Activated naive CD8-positive, alpha-beta T cell treated with anti-CD3 and anti-CD28 coated beads for 36 hours (primary cell): ENCODE results near the gene CEP131. TPM values are rescaled to one million over a fixed set of nuclear protein-coding genes. Genes with fewer than 3 reads are reported as not detected.

Experiments used
- DNase-seq: peaks from one replicate; pipeline ENCODE4 v3.0.0; 2021
- H3K27ac Mint-ChIP-seq: one replicate; pipeline ENCODE4 v1.8.0; 2022; ENCODE audit warnings: mild to moderate bottlenecking, moderate library complexity, mixed read lengths
- H3K27me3 Mint-ChIP-seq: one replicate; pipeline ENCODE4 v1.8.0; 2022; ENCODE audit warnings: mild to moderate bottlenecking, mixed read lengths
- H3K36me3 Mint-ChIP-seq: one replicate; pipeline ENCODE4 v1.8.0; 2021; ENCODE audit warnings: mild to moderate bottlenecking, mixed read lengths
- H3K4me1 Mint-ChIP-seq: one replicate; pipeline ENCODE4 v1.8.0; 2021; ENCODE audit warnings: mixed read lengths
- H3K4me3 Mint-ChIP-seq: one replicate; pipeline ENCODE4 v1.8.0; 2022; ENCODE audit warnings: mild to moderate bottlenecking, moderate library complexity, mixed read lengths
- H3K9me3 Mint-ChIP-seq: one replicate; pipeline ENCODE4 v1.8.0; 2022; ENCODE audit warnings: mixed read lengths
- total RNA-seq, 2 experiments: library from RNA; stranded (reverse); gene quantifications; one replicate each; pipeline ENCODE4 v1.2.3, GENCODE V29; 2021

The CEP131 gene
- total RNA-seq, 2 experiments from 2014 or later: 8.6 to 10.2 TPM

DNA sequence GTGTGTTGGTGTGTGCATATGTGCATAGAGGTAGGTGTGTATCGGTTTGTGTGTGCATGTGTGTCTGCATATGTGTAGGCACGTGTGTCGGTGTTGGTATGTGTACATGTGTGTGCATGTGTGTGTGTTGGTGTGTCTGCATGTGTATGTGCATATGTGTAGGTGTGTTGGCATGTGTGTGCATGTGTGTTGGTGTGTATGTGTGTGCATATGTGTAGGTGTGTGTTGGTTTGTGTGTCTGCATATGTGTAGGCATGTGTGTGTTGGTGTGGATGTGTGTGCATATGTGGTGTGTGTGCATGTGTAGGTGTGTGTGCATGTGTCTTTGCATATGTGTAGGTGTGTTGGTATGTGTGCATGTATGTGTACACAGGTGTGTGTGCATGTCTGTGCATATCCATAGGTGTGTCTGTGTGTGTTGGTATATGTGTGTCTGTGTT is 52.9 kb downstream of the CEP131 start:
- peaks cover 11% of the 10 kb centered on the region for H3K27me3 Mint-ChIP-seq
- H3K9me3 Mint-ChIP-seq: no peaks in the 10 kb centered on the region
- no peaks in the 10 kb centered on the region for H3K4me1 Mint-ChIP-seq
- DNase-seq: no peak
- H3K36me3 Mint-ChIP-seq: no peaks in the 10 kb centered on the region
- H3K27ac Mint-ChIP-seq: no peak overlapping the region
- no peak overlapping the region for H3K4me3 Mint-ChIP-seq

DNA sequence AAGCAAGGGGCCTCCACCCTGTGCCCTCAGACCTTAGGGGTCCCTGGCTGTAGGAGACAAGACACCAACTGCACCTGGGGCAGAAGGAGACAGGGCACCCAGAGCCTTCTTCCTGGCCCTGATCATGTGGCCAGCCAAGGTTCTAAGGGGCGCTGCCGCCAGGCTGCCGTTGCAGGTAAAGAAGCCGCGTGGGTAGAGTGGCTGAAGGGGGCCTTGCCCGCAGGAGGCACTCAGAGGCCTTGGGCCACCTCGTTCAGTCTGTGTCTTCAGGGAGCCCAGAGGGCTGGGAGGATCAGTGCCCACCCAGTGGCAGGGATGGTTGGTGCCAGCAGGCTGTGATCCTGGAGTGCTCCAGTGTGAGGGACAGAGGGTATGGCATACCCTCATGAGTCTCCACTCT is 55.1 kb downstream of the CEP131 start:
- Mint-ChIP-seq H3K27ac (no peak overlapping the region), H3K4me1 (no peaks in the 10 kb centered on the region), H3K4me3 (no peak overlapping the region), H3K9me3 (no peaks in the 10 kb centered on the region), H3K27me3 (peaks cover 19% of the 10 kb centered on the region), H3K36me3 (no peaks in the 10 kb centered on the region)
- no peak for DNase-seq

DNA sequence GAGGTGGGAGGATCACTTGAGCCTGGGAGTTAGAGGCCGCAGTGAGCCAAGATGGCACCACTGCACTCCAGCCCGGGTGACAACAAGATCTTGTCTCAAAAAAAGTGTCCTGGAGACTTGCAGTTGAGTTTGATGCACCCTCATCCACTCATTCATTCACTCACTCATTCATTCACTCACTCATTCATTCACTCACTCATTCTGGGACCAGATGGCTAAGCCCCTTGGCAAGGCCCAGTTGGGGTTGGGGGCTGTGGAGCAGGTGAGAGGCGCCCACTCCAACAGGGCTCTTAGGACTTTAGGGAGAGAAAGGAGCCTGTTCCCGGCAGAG is 55.6 kb downstream of the CEP131 start:
- Mint-ChIP-seq H3K27ac (no peak overlapping the region), H3K36me3 (no peaks in the 10 kb centered on the region), H3K27me3 (peaks cover 19% of the 10 kb centered on the region), H3K4me3 (no peak overlapping the region), H3K9me3 (no peaks in the 10 kb centered on the region), H3K4me1 (no peaks in the 10 kb centered on the region)
- DNase-seq: no peak

DNA sequence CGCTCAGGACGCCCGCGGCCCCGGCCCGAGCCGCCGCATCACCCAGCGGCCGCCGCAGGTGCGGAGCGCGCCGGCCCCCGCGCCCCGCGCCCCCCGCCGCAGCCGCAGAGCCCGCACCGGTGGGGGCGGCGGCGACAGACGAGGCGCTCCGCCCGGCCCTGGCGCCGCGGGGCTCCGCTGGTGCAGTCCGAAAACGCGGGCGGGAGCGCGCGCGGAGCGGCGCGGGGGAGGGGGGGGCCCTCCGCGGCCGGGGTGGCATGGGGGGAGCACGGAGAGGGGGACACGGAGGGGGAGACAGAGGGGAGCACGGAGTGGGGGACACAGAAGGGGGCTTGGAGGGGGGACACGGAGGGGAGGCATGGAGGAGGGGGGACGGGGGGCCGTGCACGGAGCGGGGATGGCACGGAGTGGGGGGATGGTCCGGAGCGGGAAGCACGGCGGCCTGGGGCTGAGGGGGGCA is 56.7 kb downstream of the CEP131 start, which contains the start of gene AATK:
Gene AATK, minus strand, starts transcription at position 189 of the 460 bp plus-strand sequence. CDS start 229 bp downstream, outside the sequence.
- no peaks in the 10 kb centered on the region for H3K36me3 Mint-ChIP-seq
- no peaks in the 10 kb centered on the region for H3K4me1 Mint-ChIP-seq
- peaks cover 25% of the 10 kb centered on the region for H3K27me3 Mint-ChIP-seq
- H3K27ac Mint-ChIP-seq: no peak within 1 kb of the TSS
- H3K4me3 Mint-ChIP-seq: peak within 1 kb of the TSS; percentile 34
- H3K9me3 Mint-ChIP-seq: no peaks in the 10 kb centered on the region
- DNase-seq: no peak

DNA sequence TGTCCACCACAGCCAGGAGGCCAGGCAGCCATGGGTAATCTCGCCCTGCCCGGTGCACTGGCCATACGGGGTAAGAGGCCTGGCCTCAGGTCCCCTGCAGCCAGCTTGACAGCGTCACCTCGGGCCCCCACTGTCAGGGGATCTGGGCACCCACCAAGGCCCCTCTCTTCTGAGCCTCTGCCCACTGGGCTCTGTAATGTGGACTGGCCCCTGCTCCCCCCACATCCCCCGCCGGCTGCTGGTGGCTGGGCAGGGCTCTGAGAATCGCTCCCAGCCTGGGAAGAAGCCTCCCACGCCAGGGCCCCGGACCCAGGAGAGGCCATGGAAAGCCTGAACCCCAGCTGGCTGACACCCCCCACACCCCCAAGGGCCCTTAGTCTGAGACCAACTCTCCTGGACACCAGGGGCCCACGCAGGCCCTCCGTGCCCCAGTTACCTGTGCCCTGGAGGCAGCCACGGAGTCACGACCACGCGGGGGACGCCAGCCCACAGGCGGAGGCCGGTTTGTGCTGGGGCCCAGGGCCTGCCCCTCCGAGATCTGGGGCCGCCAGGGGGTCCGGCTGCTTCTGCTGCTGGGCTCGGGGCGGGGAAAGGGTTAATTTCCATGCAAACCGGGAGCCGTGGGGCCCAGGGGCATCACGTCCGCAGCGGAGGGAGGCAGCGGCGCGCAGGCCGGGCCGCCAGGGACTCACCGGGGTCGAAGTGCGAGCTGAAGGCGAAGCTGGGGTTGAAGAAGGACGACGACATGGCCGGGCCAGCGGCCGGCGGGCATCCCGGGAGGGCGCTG is 57.3 kb downstream of the CEP131 start, which contains the start of gene PVALEF:
Gene PVALEF, plus strand, starts transcription at position 262 of the 787 bp plus-strand sequence. CDS start 15,720 bp downstream, outside the sequence.
- no peaks in the 10 kb centered on the region for H3K9me3 Mint-ChIP-seq
- DNase-seq: no peak
- no peak within 1 kb of the TSS for H3K27ac Mint-ChIP-seq
- peak within 1 kb of the TSS; percentile 34 for H3K4me3 Mint-ChIP-seq
- H3K36me3 Mint-ChIP-seq: no peaks in the 10 kb centered on the region
- peaks cover 28% of the 10 kb centered on the region for H3K27me3 Mint-ChIP-seq
- no peaks in the 10 kb centered on the region for H3K4me1 Mint-ChIP-seq

DNA sequence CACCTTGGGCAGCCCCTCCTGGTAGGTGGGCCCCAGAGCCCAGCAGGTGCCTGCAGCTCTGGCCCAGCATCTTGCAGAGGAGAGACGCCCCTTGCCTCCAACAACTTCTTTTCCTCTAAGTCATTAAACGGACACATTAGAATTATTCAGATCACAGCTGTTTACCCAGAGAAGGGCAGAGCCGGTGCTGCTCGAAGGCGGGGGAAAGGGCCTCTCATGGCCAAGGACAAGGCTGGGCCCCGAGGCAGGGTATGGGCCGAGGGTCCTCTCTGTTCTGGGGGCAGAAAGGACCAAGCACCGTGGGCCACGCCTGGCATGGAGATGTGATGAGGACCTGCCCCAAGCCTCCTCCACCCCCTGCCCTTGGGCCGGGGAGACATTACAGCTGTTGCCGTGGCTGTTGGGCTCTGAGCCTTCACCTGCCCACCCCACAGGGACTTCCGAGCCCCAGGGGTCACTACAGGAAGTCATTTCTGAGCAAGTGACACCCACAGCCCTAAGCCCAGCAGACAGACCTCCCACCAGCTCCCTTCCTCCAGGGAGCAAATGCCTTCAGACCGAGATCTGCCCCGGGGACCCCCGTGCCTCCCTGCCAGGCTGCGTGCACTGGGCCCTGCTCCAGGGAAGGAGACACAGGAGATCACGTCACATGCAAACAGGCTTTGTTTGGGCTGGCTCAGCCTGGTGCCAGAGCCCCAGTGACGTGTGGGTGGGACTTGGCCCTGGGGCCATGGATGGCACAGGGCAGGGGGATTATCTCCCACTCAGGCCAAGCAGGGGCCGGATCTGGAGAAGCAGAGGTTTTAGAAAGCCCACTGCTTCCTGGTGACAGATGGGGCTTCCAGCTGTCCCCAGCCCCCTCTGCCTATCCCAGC is 58.2 kb downstream of the CEP131 start:
- no peaks in the 10 kb centered on the region for H3K36me3 Mint-ChIP-seq
- H3K27me3 Mint-ChIP-seq: peaks cover 28% of the 10 kb centered on the region
- no peak overlapping the region for H3K27ac Mint-ChIP-seq
- DNase-seq: no peak
- no peak overlapping the region for H3K4me3 Mint-ChIP-seq
- no peaks in the 10 kb centered on the region for H3K4me1 Mint-ChIP-seq
- no peaks in the 10 kb centered on the region for H3K9me3 Mint-ChIP-seq

DNA sequence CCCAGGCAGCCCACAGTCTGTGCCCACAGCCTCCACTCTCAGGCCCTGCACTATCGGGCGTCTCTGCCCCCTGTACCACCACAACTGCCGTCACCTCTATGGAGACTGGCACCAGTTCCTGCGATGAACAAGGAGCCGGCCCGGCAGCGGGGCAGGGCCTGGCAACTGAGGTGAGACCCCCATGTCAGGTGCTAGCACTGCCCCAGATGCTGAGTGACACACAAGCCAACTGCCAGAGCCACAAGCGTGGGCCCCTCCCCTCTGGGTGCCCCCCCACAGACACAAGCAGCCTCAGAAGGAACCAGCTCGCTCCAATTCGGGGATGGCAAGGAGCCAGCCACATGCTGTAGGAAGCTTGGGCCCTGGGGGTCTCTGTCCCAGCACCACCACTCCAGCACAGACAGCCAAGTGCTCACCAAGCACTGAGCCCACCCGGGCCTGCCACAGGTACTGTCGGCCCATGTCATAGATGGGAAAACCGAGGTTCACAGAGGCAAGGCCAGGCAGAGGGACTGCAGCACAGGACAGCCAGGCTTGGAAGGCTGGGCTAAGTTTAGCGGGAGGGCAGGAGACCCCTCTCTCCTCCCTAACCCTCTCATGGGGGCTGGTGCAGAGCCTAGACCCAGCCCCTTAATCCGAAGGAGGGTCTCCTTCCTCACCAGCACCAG is 58.9 kb downstream of the CEP131 start:
- H3K4me3 Mint-ChIP-seq: no peak overlapping the region
- no peaks in the 10 kb centered on the region for H3K36me3 Mint-ChIP-seq

DNA sequence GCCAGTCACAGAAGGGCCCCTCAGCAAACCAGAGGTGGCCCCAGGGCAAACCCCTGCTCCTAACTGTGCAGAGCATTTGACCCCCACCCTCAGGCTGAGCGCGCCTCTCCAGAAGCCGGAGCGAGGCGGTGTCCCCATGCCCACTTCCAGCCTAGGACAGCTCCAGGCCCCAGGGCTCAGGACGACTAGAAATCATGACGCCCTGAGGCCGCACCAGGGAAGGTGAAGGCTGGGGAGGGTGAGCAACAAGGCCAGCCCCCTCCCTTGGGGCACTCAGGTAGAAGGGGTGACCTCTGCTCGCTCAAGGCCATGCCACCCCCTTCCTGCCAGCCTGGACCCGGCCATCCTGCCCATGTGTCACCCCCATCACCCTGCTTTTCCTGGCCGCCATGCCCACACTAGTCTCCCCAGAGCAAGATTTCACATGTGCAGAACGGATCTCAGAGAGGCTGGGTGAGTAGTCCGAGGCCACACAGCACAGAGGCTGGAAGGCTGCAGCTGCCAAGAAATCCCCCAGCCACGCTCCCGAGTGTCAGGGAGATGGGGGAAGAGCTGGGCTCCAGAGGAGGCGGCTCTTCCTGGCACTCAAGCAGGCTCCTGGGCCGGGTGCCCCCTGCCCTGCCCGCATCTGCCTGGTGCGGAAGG is 59.6 kb downstream of the CEP131 start:
- Mint-ChIP-seq H3K4me3 (no peak overlapping the region), H3K9me3 (no peaks in the 10 kb centered on the region), H3K4me1 (no peaks in the 10 kb centered on the region), H3K36me3 (no peaks in the 10 kb centered on the region), H3K27ac (no peak overlapping the region), H3K27me3 (peaks cover 26% of the 10 kb centered on the region)
- DNase-seq: no peak

More for the DNA sequence above, 58.9 kb downstream of the CEP131 start:
- no peaks in the 10 kb centered on the region for H3K4me1 Mint-ChIP-seq
- no peak overlapping the region for H3K27ac Mint-ChIP-seq
- no peaks in the 10 kb centered on the region for H3K9me3 Mint-ChIP-seq
- no peak for DNase-seq
- H3K27me3 Mint-ChIP-seq: peaks cover 28% of the 10 kb centered on the region

DNA sequence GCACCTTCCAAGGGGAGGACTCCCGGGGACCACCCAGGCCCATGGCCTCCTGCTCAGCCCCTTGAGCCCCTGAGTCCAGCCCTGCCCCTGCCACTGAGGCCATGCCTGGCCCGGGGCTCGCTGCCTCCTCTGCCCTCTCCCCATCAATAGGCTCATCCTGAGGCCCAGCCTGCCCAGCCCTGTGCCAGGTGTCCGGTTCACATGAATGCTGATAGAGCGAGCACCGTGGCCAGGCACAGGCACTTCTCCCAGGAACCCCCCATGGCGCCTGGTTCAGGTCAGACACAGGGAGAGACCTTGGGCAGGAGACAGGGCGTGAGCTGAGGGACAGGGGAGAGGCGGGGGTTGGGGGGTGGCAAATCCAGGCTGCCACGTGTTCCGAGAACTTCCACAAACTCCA is 60.3 kb downstream of the CEP131 start:
- no peak overlapping the region for H3K4me3 Mint-ChIP-seq
- no peak for DNase-seq
- H3K4me1 Mint-ChIP-seq: no peaks in the 10 kb centered on the region
- no peaks in the 10 kb centered on the region for H3K9me3 Mint-ChIP-seq
- no peak overlapping the region for H3K27ac Mint-ChIP-seq
- peaks cover 25% of the 10 kb centered on the region for H3K27me3 Mint-ChIP-seq
- H3K36me3 Mint-ChIP-seq: no peaks in the 10 kb centered on the region

DNA sequence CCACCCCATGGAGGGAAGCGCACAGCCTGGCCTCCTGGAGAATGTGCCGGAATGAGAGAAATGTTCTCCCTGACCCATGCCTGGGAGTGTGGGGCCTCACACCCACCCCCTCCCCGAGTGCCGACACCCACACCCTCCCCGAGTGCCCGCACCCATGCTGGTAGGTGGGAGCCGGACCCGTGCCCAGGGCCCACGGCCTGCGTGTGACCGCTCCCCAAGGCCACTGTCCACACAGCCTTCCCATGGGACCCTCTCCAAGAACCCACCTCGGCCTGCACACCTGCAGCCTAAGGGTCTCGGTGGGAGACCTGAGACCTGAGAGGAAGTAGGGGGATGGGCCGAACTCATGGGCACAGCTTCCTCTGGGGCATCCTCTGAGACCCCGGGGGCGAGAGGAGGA is 60.8 kb downstream of the CEP131 start:
- H3K4me3 Mint-ChIP-seq: no peak overlapping the region
- no peak for DNase-seq
- H3K27me3 Mint-ChIP-seq: peaks cover 20% of the 10 kb centered on the region
- no peaks in the 10 kb centered on the region for H3K4me1 Mint-ChIP-seq
- no peaks in the 10 kb centered on the region for H3K36me3 Mint-ChIP-seq
- H3K27ac Mint-ChIP-seq: no peak overlapping the region
- no peaks in the 10 kb centered on the region for H3K9me3 Mint-ChIP-seq

DNA sequence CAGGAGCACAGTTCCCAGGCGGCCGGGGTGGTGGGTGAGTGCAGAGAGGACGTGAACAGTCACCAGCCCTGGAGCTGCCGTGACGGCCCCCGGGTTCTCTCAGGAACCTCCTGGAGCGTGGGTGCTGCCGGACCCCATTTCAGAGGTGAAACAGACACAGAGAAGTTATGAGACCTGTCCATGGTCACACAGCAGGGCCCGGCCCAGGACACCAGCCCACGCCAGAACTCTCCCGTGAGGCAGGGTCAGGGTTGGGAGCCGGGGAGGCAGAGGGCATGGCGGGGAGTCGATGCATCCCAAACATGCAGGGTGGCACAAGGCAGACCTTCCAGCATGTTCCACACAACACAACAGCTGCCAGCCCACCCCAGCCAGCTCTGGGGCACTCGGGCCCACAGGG is 61.2 kb downstream of the CEP131 start:
- H3K27me3 Mint-ChIP-seq: peaks cover 17% of the 10 kb centered on the region
- no peaks in the 10 kb centered on the region for H3K9me3 Mint-ChIP-seq
- no peak overlapping the region for H3K4me3 Mint-ChIP-seq
- no peaks in the 10 kb centered on the region for H3K4me1 Mint-ChIP-seq
- DNase-seq: no peak
- no peak overlapping the region for H3K27ac Mint-ChIP-seq
- H3K36me3 Mint-ChIP-seq: no peaks in the 10 kb centered on the region

DNA sequence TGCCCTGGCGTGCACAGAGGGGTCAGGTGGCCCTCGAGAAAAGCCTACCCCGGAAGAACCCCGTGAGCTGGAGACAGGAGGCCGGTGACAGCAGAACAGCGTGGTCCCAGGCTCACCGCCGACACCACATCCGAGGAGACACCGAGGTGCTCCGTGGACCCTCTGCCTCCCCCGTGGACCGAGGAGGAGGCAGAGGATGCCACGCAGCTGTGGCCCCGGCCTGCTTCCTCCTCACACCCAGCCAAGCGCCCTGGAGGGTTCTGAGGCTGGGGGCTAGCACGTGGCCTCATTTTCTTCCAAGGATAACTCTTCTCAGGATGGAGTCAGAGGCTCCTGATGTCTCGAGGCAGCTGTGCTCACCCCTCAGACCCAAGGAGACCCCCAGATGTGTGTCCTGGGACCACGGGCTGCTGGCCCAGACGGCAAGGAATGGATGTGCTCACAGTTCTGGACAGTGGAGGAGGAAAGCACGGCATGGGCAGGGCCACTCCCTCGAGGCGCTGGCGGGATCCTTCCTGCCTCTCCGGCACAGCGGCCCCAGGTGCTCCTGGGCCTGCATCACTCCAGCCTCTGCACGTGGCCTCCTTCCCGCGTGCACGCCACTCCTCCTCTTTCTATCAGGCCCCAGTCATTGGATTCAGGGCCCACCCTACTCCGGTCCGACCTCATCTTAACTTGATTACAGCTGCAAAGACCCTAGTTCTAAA is 61.9 kb downstream of the CEP131 start:
- H3K4me1 Mint-ChIP-seq: no peaks in the 10 kb centered on the region
- DNase-seq: no peak

DNA sequence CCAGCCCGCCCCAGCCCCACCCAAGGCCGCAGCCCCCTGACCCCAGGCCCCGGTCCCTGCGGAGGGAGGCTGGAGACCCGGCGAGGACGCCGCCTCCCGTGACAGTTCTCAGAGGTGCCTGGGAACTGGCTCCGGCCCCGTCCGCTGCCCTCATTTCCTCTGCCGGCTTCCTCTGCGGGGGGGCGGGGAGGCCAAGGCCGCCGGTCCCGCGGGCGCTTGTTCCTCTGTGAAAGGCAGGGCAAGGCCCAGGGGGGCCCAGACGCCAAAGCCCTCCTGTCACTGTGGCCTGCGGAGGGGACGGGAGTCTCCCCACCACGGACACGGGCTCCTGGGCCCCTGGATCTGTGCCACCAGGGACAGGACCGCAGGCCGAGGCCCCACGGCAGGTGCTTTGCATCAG is 62.5 kb downstream of the CEP131 start:
- H3K9me3 Mint-ChIP-seq: no peaks in the 10 kb centered on the region
- no peak for DNase-seq
- H3K27ac Mint-ChIP-seq: no peak overlapping the region
- no peaks in the 10 kb centered on the region for H3K4me1 Mint-ChIP-seq
- H3K36me3 Mint-ChIP-seq: no peaks in the 10 kb centered on the region
- no peak overlapping the region for H3K4me3 Mint-ChIP-seq
- H3K27me3 Mint-ChIP-seq: peaks cover 17% of the 10 kb centered on the region

More for the DNA sequence above, 61.9 kb downstream of the CEP131 start:
- H3K4me3 Mint-ChIP-seq: no peak overlapping the region
- peaks cover 17% of the 10 kb centered on the region for H3K27me3 Mint-ChIP-seq
- H3K9me3 Mint-ChIP-seq: no peaks in the 10 kb centered on the region
- H3K36me3 Mint-ChIP-seq: no peaks in the 10 kb centered on the region
- no peak overlapping the region for H3K27ac Mint-ChIP-seq

DNA sequence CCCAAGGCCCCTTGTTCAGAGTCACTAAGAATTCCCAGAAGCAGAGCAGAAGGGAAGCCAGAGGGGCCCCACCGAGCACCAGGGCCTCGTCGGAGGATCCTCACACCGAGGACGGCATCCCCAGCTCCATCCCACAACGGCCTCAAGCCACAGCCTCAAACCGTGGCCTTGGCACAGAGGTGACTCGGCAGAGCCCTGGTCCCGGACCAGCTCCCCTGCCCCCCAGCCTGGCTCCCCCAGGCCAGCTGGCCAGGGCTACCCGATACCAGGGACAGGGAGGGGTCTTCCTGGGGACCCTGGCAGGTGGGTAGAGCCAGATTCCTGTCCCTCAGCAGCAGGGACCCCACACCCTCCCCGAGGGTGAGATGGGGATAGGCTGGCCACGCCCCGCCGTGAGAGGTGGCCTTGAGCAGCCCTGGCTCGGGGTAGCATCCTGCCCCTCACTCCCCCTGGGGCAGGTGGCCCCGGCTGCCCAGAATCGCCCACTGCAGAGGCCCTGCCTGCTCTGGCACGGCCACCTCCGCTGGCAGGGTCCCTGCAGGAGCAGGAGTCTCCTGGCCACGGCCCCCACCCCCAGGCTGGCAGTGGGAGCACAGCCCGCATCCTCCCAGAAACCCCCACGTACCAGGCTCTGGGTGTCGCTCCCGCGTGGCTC is 63.0 kb downstream of the CEP131 start:
- H3K27me3 Mint-ChIP-seq: peaks cover 16% of the 10 kb centered on the region
- no peaks in the 10 kb centered on the region for H3K36me3 Mint-ChIP-seq
- no peak overlapping the region for H3K27ac Mint-ChIP-seq
- H3K9me3 Mint-ChIP-seq: no peaks in the 10 kb centered on the region
- no peak overlapping the region for H3K4me3 Mint-ChIP-seq
- no peak for DNase-seq
- no peaks in the 10 kb centered on the region for H3K4me1 Mint-ChIP-seq
